Tracheal epithelial cell (primary cell): ENCODE data around the gene DEPDC5. TPM values are rescaled to one million over a fixed set of nuclear protein-coding genes. Genes with fewer than 3 reads are reported as not detected.

Source experiments
- total RNA-seq: library from RNA; depleted of rRNA; stranded (reverse); fragments of >200 nt; gene quantifications from 2 replicates; pipeline ENCODE4 v1.2.1, GENCODE V29; 2014

Gene DEPDC5
- total RNA-seq, result 9.4 and 11.1 TPM in 2 replicates

GRCh38 chr22:31753634-31754501 is at the start of gene DEPDC5:
DEPDC5 (plus strand) TSS chr22:31754019; CDS start chr22:31754922, 903 bp downstream.

GRCh38 chr22:31749636-31750364 is 4.0 kb upstream of the DEPDC5 start, which contains the start of gene PRR14L:
PRR14L (minus strand) TSS chr22:31750132; CDS start chr22:31738860, 11,272 bp downstream.

GRCh38 chr22:31943978-31944699 is 190.3 kb downstream of the DEPDC5 start, which contains the start of gene YWHAH:
YWHAH (plus strand) TSS chr22:31944535; CDS start chr22:31944734, 199 bp downstream.

Other genes with a start within 250 kb of the DEPDC5 start
- gene PISD, start 91.8 kb upstream of the DEPDC5 start, total RNA-seq, result 22.6 and 54.9 TPM in 2 replicates
- 12.8 and 18.8 TPM in 2 replicates for gene PRR14L, start 3.9 kb upstream of the DEPDC5 start, total RNA-seq
- 39.6 and 99.5 TPM in 2 replicates for gene YWHAH, start 190.5 kb downstream of the DEPDC5 start, total RNA-seq